NB4 (cell line): Measurements from ENCODE around the gene XRCC6.
"Not testable (repeated sequence)": the region's sequence is repeated elsewhere in the genome, so short reads cannot be mapped to it uniquely, and the experiment has no call there.

ENCODE experiments used
- MYC ChIP-seq: IDR thresholded peaks from 2 replicates; pipeline ENCODE4 v1.6.1; 2011; ENCODE audit warnings: low read depth, low read length
- POLR2A ChIP-seq: IDR thresholded peaks from 2 replicates; pipeline ENCODE4 v1.6.1; 2011; ENCODE audit warnings: mild to moderate bottlenecking; ENCODE audit not compliant: insufficient read length; ENCODE audit errors: extremely low read depth
- TF ChIP-seq, protein P1 (sequence below): IDR thresholded peaks from one replicate; pipeline ENCODE4 v1.5.1; 2012; ENCODE audit warnings: low read depth, low read length

DNA sequence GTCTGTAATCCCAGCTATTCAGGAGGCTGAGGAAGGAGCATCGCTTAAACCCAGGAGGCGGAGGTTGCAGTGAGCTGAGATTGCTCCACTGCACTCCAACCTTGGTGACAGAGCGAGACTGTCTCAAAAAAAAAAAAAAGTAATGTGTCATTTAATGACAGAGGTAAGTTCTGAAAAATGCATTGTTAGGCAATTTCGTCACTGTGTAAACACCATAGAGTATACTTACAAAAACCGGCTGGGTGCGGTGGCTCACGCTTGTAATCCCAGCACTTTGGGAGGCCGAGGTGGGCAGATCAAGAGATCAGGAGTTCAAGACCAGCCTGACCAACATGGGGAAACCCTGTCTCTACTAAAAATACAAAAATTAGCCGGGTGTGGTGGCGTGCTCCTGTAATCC, 51.0 kb downstream of the XRCC6 start:
- TF ChIP-seq MYC, POLR2A: not testable (repeated sequence)
- TF ChIP-seq, protein P1, sequence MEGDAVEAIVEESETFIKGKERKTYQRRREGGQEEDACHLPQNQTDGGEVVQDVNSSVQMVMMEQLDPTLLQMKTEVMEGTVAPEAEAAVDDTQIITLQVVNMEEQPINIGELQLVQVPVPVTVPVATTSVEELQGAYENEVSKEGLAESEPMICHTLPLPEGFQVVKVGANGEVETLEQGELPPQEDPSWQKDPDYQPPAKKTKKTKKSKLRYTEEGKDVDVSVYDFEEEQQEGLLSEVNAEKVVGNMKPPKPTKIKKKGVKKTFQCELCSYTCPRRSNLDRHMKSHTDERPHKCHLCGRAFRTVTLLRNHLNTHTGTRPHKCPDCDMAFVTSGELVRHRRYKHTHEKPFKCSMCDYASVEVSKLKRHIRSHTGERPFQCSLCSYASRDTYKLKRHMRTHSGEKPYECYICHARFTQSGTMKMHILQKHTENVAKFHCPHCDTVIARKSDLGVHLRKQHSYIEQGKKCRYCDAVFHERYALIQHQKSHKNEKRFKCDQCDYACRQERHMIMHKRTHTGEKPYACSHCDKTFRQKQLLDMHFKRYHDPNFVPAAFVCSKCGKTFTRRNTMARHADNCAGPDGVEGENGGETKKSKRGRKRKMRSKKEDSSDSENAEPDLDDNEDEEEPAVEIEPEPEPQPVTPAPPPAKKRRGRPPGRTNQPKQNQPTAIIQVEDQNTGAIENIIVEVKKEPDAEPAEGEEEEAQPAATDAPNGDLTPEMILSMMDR, result not testable (repeated sequence)
